GM12878 (cell line): ENCODE measurements around the gene IP6K3. TPM values are rescaled to one million over a fixed set of nuclear protein-coding genes. Genes with fewer than 3 reads are reported as not detected.

Experiments used
- ATAC-seq: fragments of 200-7000 bp; cut with Tn5 transposase; 3 replicates; pipeline ENCODE4 v1.9.1; 2020; ENCODE audit warnings: mild to moderate bottlenecking, moderate library complexity
- BruUV-seq: library from RNA; stranded (reverse); fragments of 400-500 nt; replicated peaks from 2 replicates; lab custom pipeline; 2021; lab: Mats Ljungman, UMichigan
- CTCF ChIA-PET: fragments of 300-600 bp; sonication (Branson Sonifier 250); formaldehyde crosslinking; extraction: SDS; loops from one replicate; lab custom pipeline; 2021; ENCODE audit warnings: inconsistent platforms; lab: Yijun Ruan, JAX
- POLR2A ChIA-PET: fragments of 350-600 bp; formaldehyde crosslinking; extraction: SDS; loops from one replicate; lab custom pipeline; 2021; ENCODE audit warnings: inconsistent platforms; lab: Charles Lee
- RAD21 ChIA-PET: fragments of 300-600 bp; sonication (Branson Sonifier 250); formaldehyde crosslinking; loops from one replicate; lab custom pipeline; 2023; ENCODE audit warnings: antibody characterized with exemption; ENCODE audit not compliant: unreplicated experiment; lab: Charles Lee
- SMC1A ChIA-PET: fragments of 300-600 bp; sonication (Branson Sonifier 250); formaldehyde crosslinking; loops from one replicate; lab custom pipeline; 2023; ENCODE audit not compliant: unreplicated experiment, uncharacterized antibody; lab: Charles Lee
- DNase-seq: peaks from one replicate; pipeline ENCODE4 v3.0.0-alpha.2; 2011; ENCODE audit warnings: low read depth, low spot score
- FAIRE-seq: peaks from 3 replicates; lab custom pipeline; 2011; peaks lifted over from hg19 to GRCh38; lab: Jason Lieb, UNC
- H2AFZ ChIP-seq: 2 replicates; pipeline ENCODE4 v1.6.0; 2011; ENCODE audit warnings: low read depth, low read length, control low read depth; ENCODE audit not compliant: control insufficient read depth
- H3K27ac ChIP-seq: 2 replicates; pipeline ENCODE4 v1.5.1; 2011; ENCODE audit warnings: control low read depth; ENCODE audit not compliant: control insufficient read depth, insufficient read depth
- H3K27me3 ChIP-seq, 2 experiments: replicated peaks in 1 of 2; 2 replicates each; pipeline versions ENCODE4 v1.6.0 to v1.6.1; 2011; ENCODE audit warnings: low read length in 1 of 2; ENCODE audit not compliant: control insufficient read depth in 2 of 2, insufficient read depth in 2 of 2
- H3K36me3 ChIP-seq, 2 experiments: 2 replicates each; pipeline ENCODE4 v1.5.1; 2011; ENCODE audit warnings: low read length in 1 of 2; ENCODE audit not compliant: control insufficient read depth in 2 of 2, insufficient read depth in 2 of 2
- H3K4me1 ChIP-seq: 2 replicates; pipeline ENCODE4 v1.6.1; 2011; ENCODE audit warnings: mild to moderate bottlenecking, low read length, moderate library complexity, mixed read lengths; ENCODE audit not compliant: control insufficient read depth, insufficient read depth
- H3K4me2 ChIP-seq: 2 replicates; pipeline ENCODE4 v1.6.0; 2011; ENCODE audit warnings: control low read depth; ENCODE audit not compliant: control insufficient read depth, insufficient read depth
- H3K4me3 ChIP-seq: fragments of 200-600 bp; sonication (generic); 2 replicates; pipeline ENCODE4 v1.5.1; 2016
- H3K79me2 ChIP-seq: 2 replicates; pipeline ENCODE4 v1.6.0; 2011; ENCODE audit warnings: low read length; ENCODE audit not compliant: control insufficient read depth, insufficient read depth
- H3K9ac ChIP-seq: 2 replicates; pipeline ENCODE4 v1.8.0; 2011; ENCODE audit warnings: low read length, control low read depth, mixed read lengths; ENCODE audit not compliant: control insufficient read depth, insufficient read depth
- H3K9me3 ChIP-seq: replicated peaks from 3 replicates; pipeline ENCODE4 v1.5.1; 2011; ENCODE audit warnings: mild to moderate bottlenecking, low read length; ENCODE audit not compliant: control insufficient read depth, insufficient read depth
- H4K20me1 ChIP-seq: 2 replicates; pipeline ENCODE4 v1.6.0; 2011; ENCODE audit not compliant: control insufficient read depth, insufficient read depth
- ATF7 ChIP-seq: fragments of 450-650 bp; IDR thresholded peaks from 2 replicates; pipeline ENCODE4 v1.6.1; 2016; ENCODE audit warnings: low read depth, mild to moderate bottlenecking
- BCL11A ChIP-seq: IDR thresholded peaks from 2 replicates; pipeline ENCODE4 v1.6.1; 2011; ENCODE audit warnings: low read depth, low read length
- MEF2A ChIP-seq: IDR thresholded peaks from 2 replicates; pipeline ENCODE4 v1.6.1; 2011; ENCODE audit warnings: low read depth, mild to moderate bottlenecking, low read length, moderate library complexity; ENCODE audit not compliant: insufficient read depth
- PML ChIP-seq: IDR thresholded peaks from 2 replicates; pipeline ENCODE4 v1.6.1; 2012; ENCODE audit warnings: low read length, inconsistent platforms
- POLR2AphosphoS5 ChIP-seq: IDR thresholded peaks from 2 replicates; pipeline ENCODE4 v1.6.1; 2011; ENCODE audit warnings: mild to moderate bottlenecking, low read length, inconsistent platforms
- SIN3A ChIP-seq: IDR thresholded peaks from 2 replicates; pipeline ENCODE4 v1.6.1; 2012; ENCODE audit warnings: low read depth, low read length, improper control_type of control experiment
- YY1 ChIP-seq: IDR thresholded peaks from 2 replicates; pipeline ENCODE4 v1.6.1; 2011; ENCODE audit warnings: low read depth, mild to moderate bottlenecking, low read length
- ZNF274 ChIP-seq: IDR thresholded peaks from one replicate; pipeline ENCODE4 v1.8.0; 2011; ENCODE audit not compliant: insufficient read length, insufficient read depth
- WGBS: methylation state at CpG from one replicate; pipeline ENCODE4 v1.1.6; 2016; ENCODE audit warnings: low lambda C conversion rate; ENCODE audit not compliant: insufficient replicate concordance, insufficient coverage; ENCODE audit errors: missing lambda C conversion rate; 5-methylcytosine and 5-hydroxymethylcytosine counted together
- in situ Hi-C: fragments of 300-500 bp; cut with MboI; formaldehyde crosslinking; loops from 9 replicates; pipeline ENCODE4 v1.14.3; 2018; ENCODE audit warnings: mixed read lengths
- intact Hi-C: fragments of 100-400 bp; cut with micrococcal nuclease; formaldehyde crosslinking; loops from one replicate; pipeline ENCODE4 v1.14.2; 2022; ENCODE audit not compliant: unreplicated experiment
- polyA plus RNA-seq, 11 experiments: library from polyadenylated mRNA; depleted of rRNA in 4 of 11; unstranded in 6 of 11; stranded (reverse) in 5 of 11; fragments of >200 nt; fragmentation: Nextera tagmentation in 4 of 11; fragmentation: Illumina TruSeq in 1 of 11; extraction: Ambion mirVana in 4 of 11; extraction: Trizol in 1 of 11; gene quantifications; 1 replicate in 1 of 11; 2 replicates in 10 of 11; pipeline versions ENCODE4 v1.2.1 to v1.2.3, GENCODE V29; 2011 to 2016; ENCODE audit warnings: inconsistent platforms in 2 of 11, missing spikeins in 2 of 11, low read depth in 1 of 11
- total RNA-seq, 4 experiments: library from RNA; depleted of rRNA in 3 of 4; stranded (reverse); fragments of >200 nt in 3 of 4; fragmentation: Illumina TruSeq in 1 of 4; extraction: Trizol in 1 of 4; gene quantifications; 2 replicates each; pipeline versions ENCODE4 v1.2.1 to v1.2.3, GENCODE V29; 2013 to 2021
- TF ChIP-seq, protein P1 (sequence below): fragments of 450-650 bp; IDR thresholded peaks from 2 replicates; pipeline ENCODE4 v1.6.1; 2017; ENCODE audit warnings: mild to moderate bottlenecking, low read depth, inconsistent platforms; ENCODE audit not compliant: poor library complexity, severe bottlenecking

IP6K3 gene
- total and polyA plus RNA-seq, 10 of the 15 experiments (the other 5 are each of a cell fraction or from before 2014, with no cell fraction given) = 0.02 to 0.15 (median 0.09) TPM; not detected in 7

DNA sequence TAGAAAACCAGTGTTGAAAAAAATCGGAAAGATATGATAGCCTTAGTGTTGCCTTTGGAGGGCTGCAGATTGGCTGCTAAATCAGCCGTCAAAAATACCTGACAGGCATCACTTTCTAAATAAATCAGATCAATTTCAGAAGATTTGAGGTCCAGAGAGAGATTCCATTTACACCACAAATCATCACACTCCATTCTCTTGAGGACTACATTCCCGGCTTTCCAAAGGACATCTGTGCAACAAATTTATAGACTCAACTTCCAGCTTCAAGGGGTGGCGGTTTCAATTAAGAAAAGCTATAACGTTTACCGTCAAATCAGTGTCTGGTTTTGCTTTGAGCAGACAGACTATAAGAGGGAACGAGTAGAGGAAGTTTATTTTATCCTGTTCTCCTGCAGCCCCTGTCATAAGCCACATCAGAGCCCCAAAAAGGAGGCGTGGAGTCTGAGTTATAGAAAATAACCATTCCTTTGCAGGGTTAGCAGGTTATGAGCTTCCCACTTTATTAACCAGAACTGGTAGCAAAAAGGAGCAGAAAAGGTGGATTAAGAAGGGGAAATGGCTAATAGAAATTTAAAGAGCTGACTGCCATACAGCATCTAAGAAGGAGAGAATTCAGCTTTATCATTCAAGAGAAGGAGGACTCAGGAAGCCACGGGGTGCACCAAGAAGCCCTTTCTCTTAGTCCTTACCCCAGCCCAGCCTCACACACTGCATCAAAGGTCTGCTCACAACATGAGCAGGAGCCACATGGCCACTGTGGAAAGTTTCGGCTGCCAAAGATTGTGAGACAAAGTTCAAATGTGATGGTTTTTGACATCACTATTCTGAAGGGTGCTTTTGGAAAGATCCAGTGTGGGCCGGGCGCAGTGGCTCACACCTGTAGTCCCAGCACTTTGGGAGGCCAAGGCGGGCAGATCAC lies 22.3 kb downstream of the IP6K3 start:
- no peak for FAIRE-seq
- Histone ChIP-seq H3K4me1 (peaks cover 12% of the 10 kb centered on the region), H3K4me2 (no peak overlapping the region), H3K9ac (no peak overlapping the region), H3K79me2 (no peaks in the 10 kb centered on the region), H3K9me3 (no peaks in the 10 kb centered on the region), H3K4me3 (no peak overlapping the region), H4K20me1 (no peaks in the 10 kb centered on the region), H3K27ac (no peak overlapping the region), H3K27me3 (peaks cover 6 to 15% of the 10 kb centered on the region in 2 experiments; a peak in 2 of 4 replicates), H2AFZ (no peak overlapping the region), H3K36me3 (no peaks in the 10 kb centered on the region)
- SMC1A ChIA-PET = interaction anchor here (0.5 to 0.9 kb wide), 2 partner anchors 14 to 275 kb away, joined by 3 read pairs; no protein-coding TSS in a partner anchor
- no TSS peak for BruUV-seq
- RAD21 ChIA-PET = no interaction called here
- in situ Hi-C loops = no loop called here
- no peak for ATAC-seq
- 35% methylated on average over 13 of the region's 13 CpGs for WGBS
- POLR2A ChIA-PET = no interaction called here
- intact Hi-C loops = no loop called here
- TF ChIP-seq SIN3A = no peak
- TF ChIP-seq BCL11A = no peak
- TF ChIP-seq ATF7 = no peak
- CTCF ChIA-PET = interaction anchor here (1.0 to 3.4 kb wide), 4 partner anchors 13 to 139 kb away, joined by 3 to 16 read pairs (median 3); partner anchors contain the start of gene UQCC2
- no peak for DNase-seq

GRCh38 chr6:33723371-33724085 lies 23.2 kb downstream of the IP6K3 start:
- in situ Hi-C loops = no loop called here
- CTCF ChIA-PET = interaction anchor here (1.2 to 3.4 kb wide), 5 partner anchors 12 to 138 kb away, joined by 3 to 16 read pairs (median 4); partner anchors contain the start of gene UQCC2

More at GRCh38 chr6:33723371-33724085, 23.2 kb downstream of the IP6K3 start:
- BruUV-seq = no TSS peak
- Histone ChIP-seq H3K27ac (no peak overlapping the region), H3K36me3 (no peaks in the 10 kb centered on the region), H3K79me2 (no peaks in the 10 kb centered on the region), H3K4me2 (no peak overlapping the region), H3K27me3 (peaks cover 6 to 11% of the 10 kb centered on the region in 2 experiments; a peak in 2 of 4 replicates), H3K4me3 (no peak overlapping the region), H4K20me1 (no peaks in the 10 kb centered on the region), H3K9ac (no peak overlapping the region), H3K4me1 (peaks cover 12% of the 10 kb centered on the region), H2AFZ (no peak overlapping the region), H3K9me3 (no peaks in the 10 kb centered on the region)
- POLR2A ChIA-PET = interaction anchor here (1.0 kb wide), 1 partner anchor 25 kb away, joined by 6 read pairs; no protein-coding TSS in a partner anchor
- RAD21 ChIA-PET = no interaction called here
- WGBS = 23% methylated on average over 3 of the region's 3 CpGs
- intact Hi-C loops = no loop called here
- ATAC-seq = no peak
- TF ChIP-seq ZNF274 (no peak), PML (no peak), YY1 (no peak), POLR2AphosphoS5 (no peak), MEF2A (no peak)
- TF ChIP-seq, protein P1, sequence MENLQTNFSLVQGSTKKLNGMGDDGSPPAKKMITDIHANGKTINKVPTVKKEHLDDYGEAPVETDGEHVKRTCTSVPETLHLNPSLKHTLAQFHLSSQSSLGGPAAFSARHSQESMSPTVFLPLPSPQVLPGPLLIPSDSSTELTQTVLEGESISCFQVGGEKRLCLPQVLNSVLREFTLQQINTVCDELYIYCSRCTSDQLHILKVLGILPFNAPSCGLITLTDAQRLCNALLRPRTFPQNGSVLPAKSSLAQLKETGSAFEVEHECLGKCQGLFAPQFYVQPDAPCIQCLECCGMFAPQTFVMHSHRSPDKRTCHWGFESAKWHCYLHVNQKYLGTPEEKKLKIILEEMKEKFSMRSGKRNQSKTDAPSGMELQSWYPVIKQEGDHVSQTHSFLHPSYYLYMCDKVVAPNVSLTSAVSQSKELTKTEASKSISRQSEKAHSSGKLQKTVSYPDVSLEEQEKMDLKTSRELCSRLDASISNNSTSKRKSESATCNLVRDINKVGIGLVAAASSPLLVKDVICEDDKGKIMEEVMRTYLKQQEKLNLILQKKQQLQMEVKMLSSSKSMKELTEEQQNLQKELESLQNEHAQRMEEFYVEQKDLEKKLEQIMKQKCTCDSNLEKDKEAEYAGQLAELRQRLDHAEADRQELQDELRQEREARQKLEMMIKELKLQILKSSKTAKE = no peak
- FAIRE-seq = no peak
- no peak for DNase-seq
- SMC1A ChIA-PET = interaction anchor here (0.8 to 1.2 kb wide), 2 partner anchors 12 to 131 kb away, joined by 3 read pairs; partner anchors contain the start of gene UQCC2
